Psoas muscle (tissue), 8 donors: Measurements from ENCODE around the gene RRP1. TPM values are rescaled to one million over a fixed set of nuclear protein-coding genes. Genes with fewer than 3 reads are reported as not detected.

Experiments
- ATAC-seq, 4 donors: fragments of 200-7000 bp; cut with Tn5 transposase; one replicate each; pipeline ENCODE4 v1.9.1; 2020; ENCODE audit warnings: moderate library complexity in 3 of 4, mild to moderate bottlenecking in 2 of 4
- DNase-seq, 2 donors: peaks; one replicate each; pipeline ENCODE4 v3.0.0-alpha.2; 2020
- H3K27ac ChIP-seq: fragments of 200-600 bp; one replicate; pipeline ENCODE4 v1.8.0; 2022
- H3K27me3 ChIP-seq, 3 donors: fragments of 200-600 bp in 1 of 3; one replicate each; pipeline versions ENCODE4 v1.6.1 to v1.8.0; 2013 to 2022; ENCODE audit warnings: low read length in 2 of 3, mild to moderate bottlenecking in 2 of 3, moderate library complexity in 1 of 3; ENCODE audit not compliant: insufficient read depth in 3 of 3
- H3K36me3 ChIP-seq, 2 donors: fragments of 200-600 bp in 1 of 2; one replicate each; pipeline versions ENCODE4 v1.6.1 to v1.8.0; 2013 to 2022; ENCODE audit warnings: low read depth in 1 of 2, mild to moderate bottlenecking in 1 of 2, moderate library complexity in 1 of 2; ENCODE audit not compliant: insufficient read depth in 1 of 2
- H3K4me1 ChIP-seq: fragments of 200-600 bp; one replicate; pipeline ENCODE4 v1.8.0; 2022
- H3K4me3 ChIP-seq: fragments of 200-600 bp; one replicate; pipeline ENCODE4 v1.8.0; 2022; ENCODE audit warnings: mild to moderate bottlenecking
- H3K9me3 ChIP-seq: fragments of 200-600 bp; one replicate; pipeline ENCODE4 v1.8.0; 2022
- WGBS, 3 donors: extraction: QIAGEN DNeasy Blood & Tissue Kit; methylation state at CpG; one replicate each; pipeline versions ENCODE4 v1.1.6 to v1.1.7; 2013; 5-methylcytosine and 5-hydroxymethylcytosine counted together
- intact Hi-C, 2 donors: fragments of 100-400 bp; cut with DNase I; formaldehyde crosslinking; loops; one replicate each; pipeline versions ENCODE4 v1.11.0 to v1.14.2; 2022
- polyA plus RNA-seq, 3 donors: library from polyadenylated mRNA; stranded (reverse); fragments of 200-250 nt; gene quantifications; one replicate each; pipeline ENCODE4 v1.2.3, GENCODE V29; 2013
- total RNA-seq, 4 donors: library from RNA; stranded (reverse); fragmentation: NEBNext Ultra II Directional in 2 of 4; extraction: Animal tissue kit (Norgen Biotek cat#: 25700) in 2 of 4; gene quantifications; one replicate each; pipeline versions ENCODE4 v1.2.1 to v1.2.4, GENCODE V29; 2021 to 2023
- TF ChIP-seq, protein P1 (sequence below): fragments of 200-600 bp; IDR thresholded peaks from one replicate; pipeline ENCODE4 v1.8.0; 2022; ENCODE audit warnings: antibody characterized with exemption
- donor health status: healthy with polysubstance abuse.
- donor health status: DM: no; HTN: no; CAD: no; lungs with moderate emphysema.
- donor health status: Bipolar disorder and iron deficiency.
- donor health status: healthy.
- donor health status: DM: yes; HTN: yes; CAD: no.
- donor health status: DM: no; HTN: no; CAD: no.
- donor health status: DM: no; HTN: no; CAD: no.
- donor health status: DM: yes; HTN: yes; CAD: no.

Gene RRP1
- total and polyA plus RNA-seq, 7 donors = 9.5 to 29.7 (median 18.9) TPM

DNA sequence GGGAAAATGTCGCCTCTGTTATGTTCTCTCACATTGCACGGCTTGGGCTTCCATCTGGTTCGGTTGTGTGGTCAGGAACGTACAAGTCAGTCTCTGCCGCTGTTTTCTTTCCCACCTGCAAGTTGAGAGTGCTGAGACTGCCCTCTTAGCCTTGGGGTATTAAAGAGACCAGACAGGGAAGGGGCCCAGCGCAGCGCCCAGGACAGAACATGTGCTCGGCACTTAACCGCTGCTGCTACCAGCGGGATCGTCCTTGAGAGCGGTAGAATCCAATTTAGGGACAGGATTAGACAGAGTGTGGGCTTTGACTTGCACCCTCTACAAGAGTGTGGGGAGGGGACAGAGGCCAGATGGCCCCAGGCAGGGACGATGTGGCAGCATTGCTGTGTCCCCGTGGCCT is 57.9 kb downstream of the RRP1 start:
- Histone ChIP-seq H3K4me3 (no peak overlapping the region), H3K9me3 (no peaks in the 10 kb centered on the region), H3K27me3 (no peaks in the 10 kb centered on the region), H3K27ac (no peak overlapping the region), H3K4me1 (no peaks in the 10 kb centered on the region), H3K36me3 (no peaks in the 10 kb centered on the region)
- intact Hi-C loops = no loop called here
- 86 to 92% (median 91%) methylated on average over 14 of the region's 14 CpGs for WGBS, 3 donors
- no peak for DNase-seq
- TF ChIP-seq, protein P1, sequence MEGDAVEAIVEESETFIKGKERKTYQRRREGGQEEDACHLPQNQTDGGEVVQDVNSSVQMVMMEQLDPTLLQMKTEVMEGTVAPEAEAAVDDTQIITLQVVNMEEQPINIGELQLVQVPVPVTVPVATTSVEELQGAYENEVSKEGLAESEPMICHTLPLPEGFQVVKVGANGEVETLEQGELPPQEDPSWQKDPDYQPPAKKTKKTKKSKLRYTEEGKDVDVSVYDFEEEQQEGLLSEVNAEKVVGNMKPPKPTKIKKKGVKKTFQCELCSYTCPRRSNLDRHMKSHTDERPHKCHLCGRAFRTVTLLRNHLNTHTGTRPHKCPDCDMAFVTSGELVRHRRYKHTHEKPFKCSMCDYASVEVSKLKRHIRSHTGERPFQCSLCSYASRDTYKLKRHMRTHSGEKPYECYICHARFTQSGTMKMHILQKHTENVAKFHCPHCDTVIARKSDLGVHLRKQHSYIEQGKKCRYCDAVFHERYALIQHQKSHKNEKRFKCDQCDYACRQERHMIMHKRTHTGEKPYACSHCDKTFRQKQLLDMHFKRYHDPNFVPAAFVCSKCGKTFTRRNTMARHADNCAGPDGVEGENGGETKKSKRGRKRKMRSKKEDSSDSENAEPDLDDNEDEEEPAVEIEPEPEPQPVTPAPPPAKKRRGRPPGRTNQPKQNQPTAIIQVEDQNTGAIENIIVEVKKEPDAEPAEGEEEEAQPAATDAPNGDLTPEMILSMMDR = no peak
- ATAC-seq = no peak

DNA sequence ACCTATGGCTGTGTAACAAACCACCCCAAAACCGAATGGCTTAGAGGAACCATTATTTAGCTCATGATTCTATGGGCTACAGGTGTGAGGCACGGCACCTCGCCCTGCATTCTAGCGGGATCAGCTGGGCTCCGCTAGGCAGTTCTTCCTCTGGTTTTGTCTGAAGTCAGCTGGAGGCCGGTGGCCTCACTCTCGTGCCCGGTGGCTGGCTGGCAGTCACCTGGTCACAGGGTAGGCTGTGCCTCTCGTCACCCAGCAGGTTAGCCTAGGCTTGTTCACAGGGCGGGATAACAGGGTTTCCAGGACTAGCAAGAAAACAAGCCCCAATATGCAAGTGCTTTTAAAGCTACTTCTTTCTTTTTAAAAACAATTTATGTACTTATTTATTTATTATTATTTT is 59.4 kb downstream of the RRP1 start:
- Histone ChIP-seq H3K27ac (no peak overlapping the region), H3K4me3 (no peak overlapping the region), H3K27me3 (no peaks in the 10 kb centered on the region), H3K4me1 (no peaks in the 10 kb centered on the region), H3K36me3 (no peaks in the 10 kb centered on the region), H3K9me3 (no peaks in the 10 kb centered on the region)
- DNase-seq (no peak), ATAC-seq (no peak)
- 89 to 95% (median 90%) methylated on average over 10 of the region's 10 CpGs for WGBS, 3 donors
- TF ChIP-seq, protein P1 = no peak
- intact Hi-C loops = no loop called here

DNA sequence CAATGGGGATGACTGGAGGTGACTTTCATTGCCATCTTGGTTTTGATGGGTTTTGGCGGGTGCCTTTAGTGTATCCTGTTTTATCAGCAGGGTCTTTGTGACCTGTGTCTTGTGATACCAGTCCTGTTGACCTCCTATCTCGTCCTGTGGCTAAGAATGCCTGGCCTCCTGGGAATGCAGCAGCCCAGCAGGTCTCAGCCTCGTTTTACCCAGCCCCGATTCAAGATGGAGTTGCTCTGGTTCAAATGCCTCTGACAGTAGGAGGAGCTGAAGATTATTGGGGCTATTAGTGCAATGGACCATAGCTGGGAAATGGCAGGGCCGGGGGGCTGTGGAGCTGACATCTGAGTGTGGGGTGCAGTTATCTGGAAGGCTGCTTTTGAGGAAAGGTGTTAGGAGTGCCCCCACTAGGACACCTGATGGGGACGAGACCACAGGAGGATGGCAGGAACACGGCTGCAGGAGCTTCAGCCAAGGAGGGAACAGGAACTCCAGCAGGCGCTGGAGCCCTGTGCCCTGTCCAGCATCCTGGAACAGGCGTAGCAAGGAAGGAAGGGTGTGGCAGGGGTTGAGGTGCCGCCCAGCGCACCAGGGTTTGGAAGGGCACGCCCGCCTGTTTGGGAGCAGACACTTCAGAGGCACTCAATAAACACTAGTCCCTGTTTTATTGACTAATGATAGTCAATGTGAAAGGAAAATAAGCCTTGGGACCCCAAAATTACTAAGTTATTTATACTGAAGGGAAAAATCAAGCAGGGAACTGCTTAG is 60.3 kb downstream of the RRP1 start:
- WGBS, 3 donors = 61 to 69% (median 68%) methylated on average over 13 of the region's 13 CpGs
- intact Hi-C loops = no loop called here

GRCh38 chr21:43850728-43851295 is 61.4 kb downstream of the RRP1 start:
- H3K27ac ChIP-seq = no peak overlapping the region
- no peaks in the 10 kb centered on the region for H3K4me1 ChIP-seq
- TF ChIP-seq, protein P1 = no peak
- no peaks in the 10 kb centered on the region for H3K9me3 ChIP-seq
- WGBS, 3 donors = 76 to 91% (median 83%) methylated on average over 8 of the region's 8 CpGs
- H3K27me3 ChIP-seq = no peaks in the 10 kb centered on the region
- H3K36me3 ChIP-seq = no peaks in the 10 kb centered on the region
- DNase-seq (no peak), ATAC-seq (no peak)
- intact Hi-C loops = no loop called here
- H3K4me3 ChIP-seq = no peak overlapping the region

More for the DNA sequence above, 60.3 kb downstream of the RRP1 start:
- ATAC-seq (no peak), DNase-seq (no peak)
- H3K4me1 ChIP-seq = no peaks in the 10 kb centered on the region
- H3K36me3 ChIP-seq = no peaks in the 10 kb centered on the region
- no peaks in the 10 kb centered on the region for H3K9me3 ChIP-seq
- no peaks in the 10 kb centered on the region for H3K27me3 ChIP-seq
- H3K4me3 ChIP-seq = no peak overlapping the region
- no peak overlapping the region for H3K27ac ChIP-seq
- TF ChIP-seq, protein P1 = no peak
